B cell (primary cell): ENCODE results near the gene ERICH6.

Experiments used
- CTCF ChIP-seq: fragments of 200-600 bp; IDR thresholded peaks from one replicate; pipeline ENCODE4 v1.8.0; 2022; ENCODE audit warnings: antibody characterized with exemption, mild to moderate bottlenecking
- EZH2 ChIP-seq: IDR thresholded peaks from 2 replicates; pipeline ENCODE4 v1.6.1; 2012; ENCODE audit warnings: borderline replicate concordance, low read depth, mild to moderate bottlenecking, moderate library complexity, low read length; ENCODE audit not compliant: insufficient read depth, poor library complexity, severe bottlenecking

GRCh38 chr3:150734795-150735119 lies 31.0 kb upstream of the ERICH6 start:
- TF ChIP-seq CTCF = no peak
- TF ChIP-seq EZH2 = no peak
